AG04449 (cell line): ENCODE measurements around the gene DNAJB5.

ENCODE experiments used
- CTCF ChIA-PET: fragments of 350-600 bp; formaldehyde crosslinking; extraction: SDS; loops from one replicate; lab custom pipeline; 2021; ENCODE audit warnings: antibody characterized with exemption; lab: Yijun Ruan, JAX
- POLR2A ChIA-PET: fragments of 400-600, 350-600 bp; formaldehyde crosslinking; extraction: SDS; loops from one replicate; lab custom pipeline; 2020; ENCODE audit warnings: antibody characterized with exemption, inconsistent platforms; lab: Yijun Ruan, JAX
- DNase-seq: peaks from one replicate; pipeline ENCODE4 v3.0.0-alpha.2; 2010; ENCODE audit warnings: low read depth, low spot score
- H3K4me3 ChIP-seq: 2 replicates; pipeline ENCODE4 v1.5.1; 2011; ENCODE audit warnings: low read depth, mild to moderate bottlenecking, control low read depth, low read length
- TF ChIP-seq, protein P1 (sequence below): IDR thresholded peaks from one replicate; pipeline ENCODE4 v1.5.1; 2011; ENCODE audit warnings: mild to moderate bottlenecking, moderate library complexity, low read length, control low read depth, inconsistent platforms; ENCODE audit not compliant: insufficient read depth; ENCODE audit errors: missing control alignments

Gene DNAJB5

DNA sequence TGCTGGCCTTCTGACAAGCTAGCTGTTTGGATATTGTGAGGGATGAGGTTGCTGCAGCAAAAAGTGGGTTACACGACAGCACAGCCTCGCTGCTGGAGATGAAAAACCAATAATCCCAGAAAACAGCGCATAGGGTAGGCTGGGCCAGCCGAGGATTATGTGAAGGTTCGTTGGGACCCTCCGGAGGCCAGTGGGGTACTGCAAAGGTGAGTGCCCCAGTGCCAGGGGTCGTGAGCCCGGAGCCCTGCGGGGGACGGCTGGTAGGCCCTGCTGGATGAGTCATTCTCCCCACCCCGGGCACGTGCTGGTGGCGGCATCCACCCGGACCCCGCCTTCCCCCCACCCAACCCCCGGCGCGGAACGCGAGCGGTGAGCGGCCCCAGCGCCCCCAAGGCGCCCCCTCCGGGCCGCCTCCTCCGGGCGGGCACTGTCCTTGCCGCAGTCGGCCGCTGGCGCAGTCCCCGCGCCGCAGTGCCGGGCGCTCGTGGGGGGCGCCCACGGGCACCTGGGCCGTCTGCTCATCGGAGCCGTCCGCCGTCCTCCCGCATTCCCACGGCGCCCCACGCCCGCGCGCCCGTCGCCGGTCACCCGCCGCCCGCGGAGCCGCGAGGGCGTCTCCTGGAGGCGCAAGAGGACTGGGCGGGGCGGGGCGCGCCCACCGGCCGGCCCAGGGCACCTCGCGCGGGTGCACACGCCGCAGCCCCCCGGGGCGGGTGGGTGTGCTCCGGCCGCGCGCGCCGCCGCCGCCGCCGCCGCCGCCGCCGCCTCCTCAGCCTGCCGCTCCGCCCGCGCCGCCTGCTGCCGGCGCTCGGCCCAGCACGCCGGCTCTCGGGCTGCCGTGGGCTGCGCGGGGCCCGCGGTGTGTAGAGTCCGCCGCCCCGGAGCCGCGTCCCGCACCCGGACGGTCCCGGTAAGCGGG, 31.8 kb upstream of the DNAJB5 start, which contains the start of gene PHF24:
Gene PHF24, plus strand, starts transcription at position 794 of the 919 bp plus-strand sequence. CDS start 13,014 bp downstream, outside the sequence.
- H3K4me3 ChIP-seq = peak within 1 kb of the TSS; percentile 20
- CTCF ChIA-PET = no interaction called here
- TF ChIP-seq, protein P1, sequence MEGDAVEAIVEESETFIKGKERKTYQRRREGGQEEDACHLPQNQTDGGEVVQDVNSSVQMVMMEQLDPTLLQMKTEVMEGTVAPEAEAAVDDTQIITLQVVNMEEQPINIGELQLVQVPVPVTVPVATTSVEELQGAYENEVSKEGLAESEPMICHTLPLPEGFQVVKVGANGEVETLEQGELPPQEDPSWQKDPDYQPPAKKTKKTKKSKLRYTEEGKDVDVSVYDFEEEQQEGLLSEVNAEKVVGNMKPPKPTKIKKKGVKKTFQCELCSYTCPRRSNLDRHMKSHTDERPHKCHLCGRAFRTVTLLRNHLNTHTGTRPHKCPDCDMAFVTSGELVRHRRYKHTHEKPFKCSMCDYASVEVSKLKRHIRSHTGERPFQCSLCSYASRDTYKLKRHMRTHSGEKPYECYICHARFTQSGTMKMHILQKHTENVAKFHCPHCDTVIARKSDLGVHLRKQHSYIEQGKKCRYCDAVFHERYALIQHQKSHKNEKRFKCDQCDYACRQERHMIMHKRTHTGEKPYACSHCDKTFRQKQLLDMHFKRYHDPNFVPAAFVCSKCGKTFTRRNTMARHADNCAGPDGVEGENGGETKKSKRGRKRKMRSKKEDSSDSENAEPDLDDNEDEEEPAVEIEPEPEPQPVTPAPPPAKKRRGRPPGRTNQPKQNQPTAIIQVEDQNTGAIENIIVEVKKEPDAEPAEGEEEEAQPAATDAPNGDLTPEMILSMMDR = no peak
- POLR2A ChIA-PET = no interaction called here
- no peak for DNase-seq

DNA sequence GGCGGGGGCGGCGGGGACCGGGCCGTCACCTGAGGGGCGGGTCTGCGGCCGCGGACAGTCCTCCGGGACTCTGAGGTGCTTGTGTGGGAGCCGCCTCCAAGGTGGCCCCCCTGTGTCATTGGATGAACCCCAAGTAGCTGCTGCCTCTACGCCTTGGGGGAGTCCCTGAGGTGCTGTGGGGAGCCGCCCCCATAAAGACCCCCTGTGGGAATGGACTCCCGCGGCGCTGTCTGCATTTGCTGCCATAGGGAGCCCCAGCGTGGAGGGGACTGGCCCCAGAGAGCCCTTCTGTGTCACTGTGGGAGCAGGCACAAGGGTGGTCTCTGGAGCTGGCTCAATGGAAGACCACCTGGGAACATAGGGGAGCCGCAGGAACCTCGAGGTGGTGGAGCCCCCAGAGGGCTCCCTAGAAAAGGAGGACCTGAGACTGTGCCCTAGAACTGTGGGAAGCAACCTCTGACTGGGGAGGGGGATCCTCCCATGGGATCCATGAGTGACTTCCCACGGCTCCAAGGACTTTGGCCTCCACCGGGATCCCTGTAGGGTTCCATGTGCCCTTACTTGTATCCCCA, 31.0 kb upstream of the DNAJB5 start:
- H3K4me3 ChIP-seq = peak overlapping the region; percentile 8
- POLR2A ChIA-PET = no interaction called here
- DNase-seq = no peak
- TF ChIP-seq, protein P1 = no peak
- CTCF ChIA-PET = no interaction called here

DNA sequence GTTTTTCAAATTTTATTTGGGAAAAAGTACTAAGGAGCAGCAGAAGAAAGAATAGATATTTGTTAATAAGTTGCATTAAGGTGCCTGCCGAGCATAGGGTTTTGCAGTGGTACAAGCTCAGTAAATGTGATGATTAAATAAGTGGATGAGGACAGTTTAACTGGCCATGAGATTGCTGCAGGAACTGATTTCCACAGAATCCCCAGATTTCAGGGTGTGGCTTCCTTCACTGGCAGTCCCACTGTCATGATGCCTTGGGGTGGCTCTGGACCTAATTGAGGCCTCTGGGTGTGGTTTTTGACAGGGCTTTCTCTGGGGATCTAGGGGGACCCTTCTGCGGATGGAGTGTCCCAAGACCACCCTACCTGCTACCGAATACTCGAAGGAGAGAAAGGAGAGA, 30.1 kb upstream of the DNAJB5 start:
- CTCF ChIA-PET = interaction anchor here (1.1 to 2.4 kb wide), 2 partner anchors 25 to 137 kb away, joined by 3 to 7 read pairs; partner anchors contain the start of gene PIGO
- TF ChIP-seq, protein P1 = no peak
- no peak for DNase-seq
- no peak overlapping the region for H3K4me3 ChIP-seq
- POLR2A ChIA-PET = no interaction called here

DNA sequence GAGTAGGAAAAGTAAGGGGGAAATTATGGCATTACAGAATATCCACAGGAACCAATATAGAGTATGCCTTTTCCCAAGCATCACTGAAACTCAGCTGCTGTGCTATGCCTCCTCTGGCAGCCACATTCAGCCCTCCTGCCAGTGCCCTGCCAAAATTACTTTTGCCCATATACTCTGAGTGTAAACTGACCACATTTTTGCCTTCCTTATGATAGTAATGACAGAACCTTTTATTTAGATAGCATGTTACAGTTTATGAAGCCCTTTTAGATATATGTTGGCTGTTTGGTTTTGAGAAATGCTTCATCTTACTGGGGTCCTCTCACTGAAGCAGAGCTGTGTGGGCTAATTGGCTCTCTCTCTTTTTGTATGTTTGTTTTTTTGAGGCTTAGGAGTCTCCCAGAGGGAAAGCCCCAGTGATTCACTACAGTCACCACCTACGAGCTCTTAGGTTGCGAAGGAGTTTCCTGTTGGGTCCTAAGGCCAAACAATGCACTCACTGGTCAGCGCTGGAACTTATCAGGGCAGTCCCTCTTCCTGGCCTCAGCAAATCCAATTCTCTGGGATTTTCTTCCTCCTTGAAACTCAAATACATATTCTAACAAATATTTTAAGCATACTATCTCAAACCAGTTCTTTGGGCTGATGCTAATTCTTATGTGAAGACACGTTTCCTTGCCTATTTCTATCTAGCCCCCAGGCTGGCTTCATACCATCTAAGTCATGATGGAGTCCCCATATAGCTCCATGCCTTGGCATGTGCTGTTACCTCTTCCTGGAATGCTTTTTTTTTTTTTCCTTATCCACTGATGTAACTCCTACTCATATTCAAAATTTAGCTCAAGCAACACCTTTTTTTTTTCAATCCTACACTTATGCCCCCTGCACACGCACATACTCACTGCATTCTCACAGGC, 27.7 kb upstream of the DNAJB5 start:
- ChIA-PET POLR2A (interaction anchor here (0.6 kb wide), 1 partner anchor 537 kb away, joined by 3 read pairs; no protein-coding TSS in a partner anchor), CTCF (interaction anchor here (1.0 kb wide), 1 partner anchor 62 kb away, joined by 4 read pairs; no protein-coding TSS in a partner anchor)
- DNase-seq = no peak
- TF ChIP-seq, protein P1 = no peak
- no peak overlapping the region for H3K4me3 ChIP-seq

DNA sequence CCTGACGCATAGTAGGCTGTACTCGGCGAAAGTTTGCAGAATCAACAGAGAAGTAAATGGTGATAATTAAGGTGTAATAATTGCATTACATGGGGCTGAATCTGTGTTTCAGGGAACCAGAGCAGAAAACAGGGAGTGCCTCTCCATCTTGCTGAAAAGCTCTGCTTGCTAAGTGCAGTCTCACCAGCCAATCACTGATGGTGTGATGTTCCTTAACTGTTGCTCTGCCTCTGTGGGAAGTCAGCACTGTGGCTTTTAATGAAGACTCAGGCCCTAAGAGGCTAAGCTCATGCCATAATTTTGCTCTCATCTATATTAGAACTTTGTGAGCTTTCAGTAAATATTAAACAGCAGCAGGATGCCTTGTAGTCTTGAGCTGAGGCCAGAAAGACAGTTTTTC, 27.0 kb upstream of the DNAJB5 start:
- no peak overlapping the region for H3K4me3 ChIP-seq
- no peak for DNase-seq
- ChIA-PET POLR2A (no interaction called here), CTCF (interaction anchor here (1.0 kb wide), 1 partner anchor 63 kb away, joined by 4 read pairs; no protein-coding TSS in a partner anchor)
- TF ChIP-seq, protein P1 = no peak
